Measurements from ENCODE around the gene SULT1A2.
"Not testable (repeated sequence)": the region's sequence is repeated elsewhere in the genome, so short reads cannot be mapped to it uniquely, and the experiment has no call there.

SULT1A2 gene

DNA sequence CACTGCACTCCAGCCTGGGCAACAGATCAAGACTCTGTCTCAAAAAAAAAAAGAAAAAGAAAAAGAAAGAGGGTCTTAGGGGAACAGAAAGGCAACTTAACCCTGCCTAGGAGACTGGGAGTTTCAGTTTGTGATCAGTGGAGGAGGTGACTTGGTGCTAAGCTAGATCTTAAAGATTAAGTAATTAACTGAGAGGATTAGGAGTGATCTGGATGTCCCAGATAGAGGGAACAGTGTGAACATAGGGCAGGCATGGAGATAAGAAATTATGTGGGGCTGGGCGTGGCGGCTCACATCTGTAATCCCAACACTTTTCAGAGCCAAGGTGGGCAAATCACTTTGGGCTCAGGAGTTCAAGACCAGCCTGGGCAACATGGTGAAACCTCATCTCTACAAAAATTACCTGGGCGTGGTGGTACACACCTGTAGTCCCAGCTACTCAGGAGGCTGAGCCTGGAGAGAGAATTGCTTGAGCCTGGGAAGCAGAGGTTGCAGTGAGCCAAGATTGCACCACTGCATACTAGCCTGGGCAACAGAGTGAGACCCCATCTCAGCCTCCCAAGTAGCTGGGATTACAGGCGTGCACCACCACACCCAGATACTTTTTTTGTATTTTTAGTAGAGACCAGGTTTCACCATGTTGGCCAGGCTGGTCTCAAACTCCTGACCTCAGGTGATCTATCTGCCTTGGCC, 30.5 kb downstream of the SULT1A2 start:
- not testable (repeated sequence) for DNase-seq (ENCODE audit: extremely low spot score, insufficient read length, low read depth); FAIRE-seq

DNA sequence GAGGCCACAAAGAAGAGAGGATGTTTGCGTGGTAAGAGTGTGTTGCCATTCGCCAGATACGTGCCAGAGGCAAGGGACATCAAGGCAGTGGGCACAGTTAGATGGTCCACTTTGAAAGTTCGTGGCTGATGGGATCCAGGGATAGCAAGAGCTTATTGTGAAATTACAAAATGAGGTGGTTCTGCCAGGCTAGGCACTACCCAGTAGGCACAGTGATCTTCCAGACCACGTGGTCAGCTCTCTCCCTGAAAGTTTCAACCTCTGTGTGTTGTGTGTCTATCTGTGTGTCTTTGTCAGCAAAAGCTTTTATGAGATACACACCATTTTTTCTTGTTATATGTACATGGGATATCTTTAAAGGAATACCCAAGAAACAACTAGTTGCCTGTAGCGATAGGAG, 33.6 kb downstream of the SULT1A2 start:
- DNase-seq (ENCODE audit: extremely low spot score, insufficient read length, low read depth) (no peak), FAIRE-seq (no peak)

DNA sequence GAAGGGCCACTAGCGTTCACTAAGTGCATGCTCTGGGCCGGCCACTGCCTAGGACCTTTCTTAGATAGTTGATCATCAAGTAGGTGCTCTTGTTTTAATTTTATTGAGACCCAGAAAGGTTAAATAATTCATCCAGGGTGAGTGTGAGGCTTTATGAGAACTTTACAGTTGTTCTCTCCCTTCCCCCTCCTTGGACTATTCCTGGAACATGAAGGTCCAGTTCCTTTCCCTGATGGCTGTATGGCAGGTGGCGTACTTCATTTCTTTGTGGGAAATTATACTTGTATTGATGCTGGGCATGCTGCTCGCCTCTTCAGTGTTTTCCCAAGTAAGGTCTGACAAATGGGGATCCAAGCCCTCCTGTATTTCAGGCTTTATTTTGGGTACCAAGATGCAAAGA, 34.7 kb downstream of the SULT1A2 start:
- FAIRE-seq: no peak

GRCh38 chr16:28561557-28562187, 35.2 kb downstream of the SULT1A2 start:
- no peak for DNase-seq (ENCODE audit: extremely low spot score, insufficient read length, low read depth)
- FAIRE-seq: no peak

More for the DNA sequence above, 34.7 kb downstream of the SULT1A2 start:
- DNase-seq (ENCODE audit: extremely low spot score, insufficient read length, low read depth): no peak

DNA sequence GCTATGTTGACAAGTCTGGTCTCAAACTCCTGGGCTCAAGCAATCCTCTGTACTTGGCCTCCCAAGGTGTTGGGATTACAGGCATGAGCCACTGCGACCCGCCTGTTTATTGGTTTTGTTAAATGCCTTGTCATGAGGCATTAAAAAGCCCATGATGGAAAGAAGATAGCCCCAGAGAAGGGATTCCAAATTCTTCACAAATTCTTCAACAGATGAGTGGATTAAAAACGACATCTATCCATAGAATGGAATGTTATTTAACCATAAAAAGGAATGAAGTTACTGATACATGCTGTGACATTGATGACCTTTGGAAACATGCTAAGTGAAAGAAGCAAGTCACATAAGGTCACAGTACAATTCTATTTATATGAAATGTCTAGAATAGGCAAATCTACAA, 38.4 kb downstream of the SULT1A2 start:
- no peak for FAIRE-seq
- no peak for DNase-seq (ENCODE audit: extremely low spot score, insufficient read length, low read depth)

DNA sequence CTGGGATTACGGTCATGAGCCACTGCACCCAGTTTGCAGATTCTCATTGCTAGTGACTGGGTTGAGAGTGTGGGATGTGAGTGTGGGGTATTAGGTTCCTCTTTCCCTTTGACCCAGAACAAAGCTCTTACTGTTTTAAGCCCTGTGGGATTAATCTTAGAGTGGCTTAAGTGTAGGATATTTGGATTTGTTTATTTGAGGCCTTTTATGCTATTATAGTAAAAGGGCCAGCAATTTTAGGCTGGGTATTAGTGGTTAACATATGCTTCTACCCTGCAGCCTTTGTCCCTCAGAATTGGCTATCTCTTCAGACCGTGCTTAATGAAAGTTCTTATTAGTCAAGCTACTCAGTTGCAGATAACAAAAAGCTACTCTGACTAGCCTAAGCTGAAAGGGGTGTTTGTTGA, 39.9 kb downstream of the SULT1A2 start:
- FAIRE-seq: no peak

GRCh38 chr16:28555561-28555960, 41.3 kb downstream of the SULT1A2 start:
- FAIRE-seq: peak; percentile 38
- no peak for DNase-seq (ENCODE audit: extremely low spot score, insufficient read length, low read depth)

More for the DNA sequence above, 39.9 kb downstream of the SULT1A2 start:
- no peak for DNase-seq (ENCODE audit: extremely low spot score, insufficient read length, low read depth)

DNA sequence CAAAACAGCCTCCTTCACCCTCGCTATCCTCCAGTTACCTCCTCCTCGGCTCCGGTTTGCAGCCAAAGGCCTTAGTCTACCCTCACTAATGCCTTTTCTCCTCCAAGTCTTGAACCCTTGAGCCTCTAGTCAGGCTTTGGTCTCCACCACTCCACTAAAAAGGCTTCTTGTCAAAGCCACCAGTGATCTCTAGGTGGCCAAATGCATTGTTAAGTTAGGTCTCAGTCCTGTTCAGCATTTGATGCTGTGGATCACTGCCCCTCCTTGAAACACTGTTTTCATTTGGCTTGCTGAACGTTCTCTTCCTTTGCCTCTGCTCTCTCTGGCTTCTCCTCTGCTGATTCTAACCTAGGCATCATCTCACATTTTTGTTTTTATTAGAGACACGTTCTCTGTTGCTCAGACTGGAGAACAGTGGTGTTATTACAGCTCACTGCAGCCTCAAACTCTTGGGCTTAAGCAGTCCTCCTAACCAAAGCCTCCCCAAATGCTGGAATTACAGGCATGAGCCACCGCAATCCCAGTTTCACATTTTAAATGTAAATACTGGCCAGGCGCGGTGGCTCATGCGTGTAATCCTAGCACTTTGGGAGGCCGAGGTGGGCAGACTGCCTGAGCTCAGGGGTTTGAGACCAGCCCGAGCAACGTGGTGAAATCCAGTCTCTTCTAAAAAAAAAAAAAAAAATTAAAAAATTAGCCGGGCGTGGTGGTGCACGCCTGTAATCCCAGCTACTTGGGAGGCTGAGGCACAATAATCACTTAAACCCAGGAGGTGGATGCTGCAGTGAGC, 42.0 kb downstream of the SULT1A2 start:
- FAIRE-seq: no peak
- DNase-seq (ENCODE audit: extremely low spot score, insufficient read length, low read depth): no peak

GRCh38 chr16:28553776-28554633, 42.8 kb downstream of the SULT1A2 start, which contains the start of gene SGF29:
TSS of gene SGF29 (plus strand) at chr16:28553920. CDS start at chr16:28581070, 27,150 bp downstream.
- peak; percentile 88 for FAIRE-seq
- DNase-seq (ENCODE audit: extremely low spot score, insufficient read length, low read depth): peak; percentile 86

GRCh38 chr16:28549301-28549899, 47.5 kb downstream of the SULT1A2 start:
- DNase-seq (ENCODE audit: extremely low spot score, insufficient read length, low read depth): no peak
- FAIRE-seq: no peak

DNA sequence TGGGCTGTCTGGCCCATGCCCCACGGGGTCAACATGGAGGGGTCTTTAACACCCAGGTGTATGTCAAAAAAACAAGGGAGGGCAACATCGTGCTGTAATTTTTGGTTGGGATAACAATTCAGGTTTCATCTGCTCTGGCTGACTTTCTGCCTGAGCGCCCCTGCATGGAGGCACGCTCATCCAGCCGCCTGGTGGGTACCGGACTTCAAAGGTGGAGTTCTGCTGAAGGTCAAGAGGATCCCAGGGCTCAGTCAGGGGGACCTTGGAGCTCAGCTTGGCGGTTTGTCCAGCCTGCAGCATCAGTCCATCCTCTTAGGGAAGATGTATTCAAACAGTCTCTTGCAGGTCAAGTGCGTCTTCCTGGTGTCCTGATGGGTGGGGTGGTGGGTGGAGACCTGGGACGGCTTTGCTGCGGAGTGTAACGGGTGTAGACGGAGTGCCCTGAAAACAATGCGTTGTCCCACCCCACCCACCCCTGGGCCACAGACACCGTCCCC, 48.5 kb downstream of the SULT1A2 start:
- no peak for FAIRE-seq
- DNase-seq (ENCODE audit: extremely low spot score, insufficient read length, low read depth): no peak

DNA sequence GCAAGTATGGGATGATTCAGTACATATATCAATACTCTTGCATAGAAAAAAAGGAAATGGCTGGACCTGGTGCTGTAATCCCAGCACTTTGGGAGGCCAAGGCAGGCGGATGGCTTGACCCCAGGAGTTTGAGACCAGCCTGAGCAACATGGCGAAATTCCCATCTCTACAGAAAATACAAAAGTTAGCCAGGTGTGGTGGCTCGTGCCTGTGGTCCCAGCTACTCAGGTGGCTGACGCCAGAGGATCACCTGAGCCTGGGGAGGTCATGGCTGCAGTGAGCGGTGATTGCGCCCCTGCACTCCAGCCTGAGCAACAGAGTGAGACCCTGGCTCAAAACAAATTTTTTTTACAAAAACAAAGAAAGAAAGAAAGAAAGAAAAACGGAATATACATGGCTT, 50.2 kb downstream of the SULT1A2 start:
- FAIRE-seq (no peak), DNase-seq (ENCODE audit: extremely low spot score, insufficient read length, low read depth) (no peak)

DNA sequence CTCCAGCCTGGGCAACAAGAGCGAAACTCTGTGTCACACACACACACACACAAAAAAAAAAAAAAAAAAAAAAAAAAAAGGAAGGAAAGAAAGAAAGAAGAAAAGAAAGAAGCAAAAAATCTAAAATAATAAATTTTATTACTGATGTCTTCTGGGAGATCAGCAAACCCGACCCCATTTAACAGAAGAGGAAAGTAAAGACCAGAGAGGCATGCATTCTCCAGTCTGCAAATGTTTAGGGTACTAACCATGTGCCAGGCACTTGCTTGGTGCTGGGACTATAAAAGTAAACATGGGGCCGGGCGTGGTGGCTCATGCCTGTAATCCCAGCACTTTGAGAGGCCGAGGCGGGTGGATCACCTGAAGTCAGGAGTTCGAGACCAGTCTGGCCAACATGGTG, 50.9 kb downstream of the SULT1A2 start:
- FAIRE-seq; DNase-seq (ENCODE audit: extremely low spot score, insufficient read length, low read depth): not testable (repeated sequence)

- FAIRE-seq (no peak), DNase-seq (ENCODE audit: extremely low spot score, insufficient read length, low read depth) (no peak)
Measured at GRCh38 chr16:28544998-28545397, 51.9 kb downstream of the SULT1A2 start.

DNA sequence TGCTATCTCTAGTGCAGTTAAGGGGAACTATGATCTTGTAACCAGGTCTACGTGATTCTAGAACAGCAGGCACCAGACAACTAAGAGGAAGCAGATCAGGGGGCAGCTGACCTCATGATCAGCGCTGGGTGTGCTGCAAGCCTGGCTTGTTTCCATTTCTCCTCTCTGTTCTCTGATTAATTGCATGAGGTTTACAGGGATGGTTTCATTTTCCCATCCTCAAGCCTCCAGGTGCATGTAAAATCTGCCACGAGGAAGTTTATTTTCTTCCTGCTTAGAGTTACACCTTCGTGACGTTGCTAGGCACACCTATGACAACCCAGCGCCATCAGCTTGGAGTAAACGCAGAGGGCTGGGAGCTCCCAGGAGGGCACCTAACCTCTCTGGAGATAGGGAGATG, 53.8 kb downstream of the SULT1A2 start:
- DNase-seq (ENCODE audit: extremely low spot score, insufficient read length, low read depth): no peak
- no peak for FAIRE-seq

DNA sequence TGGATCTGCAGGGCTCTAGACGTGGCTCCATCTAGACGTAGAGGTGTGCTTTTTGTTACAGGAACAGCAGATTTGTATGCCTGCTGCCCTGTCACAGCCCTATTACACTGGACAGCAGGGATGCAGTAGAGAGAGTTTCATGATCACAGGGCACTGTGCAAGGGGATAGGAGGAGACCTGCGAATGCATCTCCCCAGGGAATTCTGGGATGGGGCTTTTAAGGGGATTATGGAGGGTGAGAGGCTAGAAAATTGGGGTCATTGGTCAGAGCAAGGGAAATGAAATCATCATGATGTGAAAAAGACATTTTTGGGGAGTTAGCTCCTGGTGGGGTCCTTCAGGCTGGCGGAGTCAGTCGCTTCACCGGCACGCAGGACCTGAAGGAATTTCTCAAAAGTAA, 54.2 kb downstream of the SULT1A2 start:
- FAIRE-seq: no peak
- no peak for DNase-seq (ENCODE audit: extremely low spot score, insufficient read length, low read depth)

All from GM18507 (cell line).